Right lobe of liver (tissue), 4 donors: ENCODE measurements around the gene HECTD3.
"Not testable (repeated sequence)": the region's sequence is repeated elsewhere in the genome, so short reads cannot be mapped to it uniquely, and the experiment has no call there.

ENCODE experiments used
- CTCF ChIP-seq, 4 donors: fragments of 200-600 bp in 3 of 4; fragments of 450-650 bp in 1 of 4; IDR thresholded peaks; one replicate each; pipeline versions ENCODE4 v1.5.1 to v1.8.0; 2016 to 2022; ENCODE audit warnings: antibody characterized with exemption in 4 of 4, mild to moderate bottlenecking in 2 of 4
- POLR2A ChIP-seq: fragments of 450-650 bp; IDR thresholded peaks from one replicate; pipeline ENCODE4 v1.6.1; 2017; ENCODE audit warnings: antibody characterized with exemption, mild to moderate bottlenecking
- donor health status: DM: no; HTN: no; CAD: no.
- donor health status: DM: no; HTN: no; CAD: no.
- donor health status: DM: no; HTN: yes; CAD: no.

GRCh38 chr1:44962022-44962421 is 49.1 kb downstream of the HECTD3 start:
- TF ChIP-seq CTCF (IDR thresholded peaks at IDR 0.05); POLR2A: not testable (repeated sequence)
